ENCODE measurements around the gene S100A8.

GRCh38 chr1:153392258-153392657 is 1.4 kb upstream of the S100A8 start:
- no peak for TF ChIP-seq CTCF (IDR thresholded peaks at IDR 0.05)
- no peak for TF ChIP-seq POLR2AphosphoS5 (IDR thresholded peaks at IDR 0.05)
- TF ChIP-seq POLR2A (IDR thresholded peaks at IDR 0.05) = no peak
